H1 (cell line): ENCODE results near the gene FAM168B. TPM values are rescaled to one million over a fixed set of nuclear protein-coding genes. Genes with fewer than 3 reads are reported as not detected.

Source experiments
- CTCF ChIA-PET: fragments of 300-600 bp; sonication (Branson Sonifier 250); formaldehyde crosslinking; loops from one replicate; lab custom pipeline; 2021; ENCODE audit not compliant: partially characterized antibody; lab: Charles Lee
- POLR2A ChIA-PET: fragments of 300-600 bp; sonication (Branson Sonifier 250); formaldehyde crosslinking; loops from one replicate; lab custom pipeline; 2021; ENCODE audit warnings: inconsistent platforms; ENCODE audit not compliant: partially characterized antibody; lab: Charles Lee
- DNase-seq, 2 experiments: peaks; one replicate each; pipeline versions ENCODE4 v3.0.0 to v3.0.0-alpha.2; 2010 to 2022; ENCODE audit warnings: low spot score in 2 of 2, low read depth in 1 of 2, mixed read lengths in 1 of 2
- FAIRE-seq: peaks from 2 replicates; lab custom pipeline; 2011; peaks lifted over from hg19 to GRCh38; lab: Jason Lieb, UNC
- H2AFZ ChIP-seq: 2 replicates; pipeline ENCODE4 v1.8.1; 2012; ENCODE audit warnings: low read length, inconsistent platforms
- H2AK5ac ChIP-seq: 2 replicates; pipeline ENCODE4 v1.6.1; 2013; ENCODE audit warnings: low read depth, low read length
- H2BK120ac ChIP-seq: replicated peaks from 2 replicates; pipeline ENCODE3; 2013; ENCODE audit warnings: low read depth, low read length, inconsistent platforms
- H2BK12ac ChIP-seq: 2 replicates; pipeline ENCODE4 v1.6.1; 2013; ENCODE audit warnings: low read depth, low read length
- H2BK15ac ChIP-seq: 2 replicates; pipeline ENCODE4 v1.6.1; 2013; ENCODE audit warnings: low read length
- H2BK20ac ChIP-seq: 2 replicates; pipeline ENCODE4 v1.6.1; 2013; ENCODE audit warnings: low read length
- H2BK5ac ChIP-seq: 2 replicates; pipeline ENCODE4 v1.6.1; 2013; ENCODE audit warnings: low read depth, low read length
- H3K14ac ChIP-seq: 2 replicates; pipeline ENCODE4 v1.6.1; 2013; ENCODE audit warnings: inconsistent platforms; ENCODE audit not compliant: insufficient read length
- H3K18ac ChIP-seq: 2 replicates; pipeline ENCODE4 v1.6.1; 2013; ENCODE audit warnings: low read length; ENCODE audit errors: extremely low read depth
- H3K23ac ChIP-seq: 2 replicates; pipeline ENCODE4 v1.6.1; 2013; ENCODE audit warnings: inconsistent platforms; ENCODE audit not compliant: insufficient read length
- H3K23me2 ChIP-seq: 2 replicates; pipeline ENCODE4 v1.6.1; 2013; ENCODE audit warnings: low read depth, low read length
- H3K27ac ChIP-seq: 2 replicates; pipeline ENCODE4 v1.6.1; 2011; ENCODE audit warnings: low read depth, low read length, inconsistent platforms
- H3K27me3 ChIP-seq, 4 experiments: replicated peaks in 1 of 4; 1 replicate in 1 of 4; 2 replicates in 3 of 4; pipeline versions ENCODE4 v1.6.1 to v1.8.1; 2011 to 2013; ENCODE audit warnings: low read length in 3 of 4, mild to moderate bottlenecking in 3 of 4, inconsistent platforms in 2 of 4, mixed read lengths in 2 of 4, moderate library complexity in 1 of 4; ENCODE audit not compliant: control insufficient read depth in 3 of 4, insufficient read depth in 3 of 4; ENCODE audit errors: extremely low read depth in 1 of 4
- H3K36me3 ChIP-seq, 4 experiments: 2 replicates each; pipeline versions ENCODE4 v1.6.1 to v1.8.1; 2011 to 2013; ENCODE audit warnings: mild to moderate bottlenecking in 4 of 4, low read length in 3 of 4, moderate library complexity in 2 of 4, control low read depth in 1 of 4, inconsistent platforms in 1 of 4; ENCODE audit not compliant: insufficient read depth in 4 of 4, control insufficient read depth in 2 of 4
- H3K4ac ChIP-seq: replicated peaks from 2 replicates; pipeline ENCODE3; 2013; ENCODE audit warnings: low read length, low read depth, mixed read lengths, inconsistent platforms; ENCODE audit not compliant: insufficient read length
- H3K4me1 ChIP-seq, 4 experiments: replicated peaks in 1 of 4; 1 replicate in 1 of 4; 2 replicates in 3 of 4; pipeline versions ENCODE4 v1.6.1 to v1.8.1; 2011 to 2013; ENCODE audit warnings: low read length in 3 of 4, inconsistent platforms in 2 of 4, mixed read lengths in 1 of 4; ENCODE audit not compliant: insufficient read depth in 4 of 4, control insufficient read depth in 3 of 4
- H3K4me2 ChIP-seq, 2 experiments: 2 replicates each; pipeline versions ENCODE4 v1.6.1 to v1.8.1; 2011 to 2013; ENCODE audit warnings: low read depth in 2 of 2, low read length in 2 of 2, control low read depth in 1 of 2, inconsistent platforms in 1 of 2, mild to moderate bottlenecking in 1 of 2; ENCODE audit not compliant: insufficient read depth in 1 of 2
- H3K4me3 ChIP-seq, 4 experiments: fragments of 200-600, 300-600 bp in 1 of 4; sonication (generic), shearing (Covaris generic), sonication (Bioruptor Twin) in 1 of 4; 2 replicates each; pipeline versions ENCODE4 v1.5.1 to v1.8.1; 2011 to 2016; ENCODE audit warnings: low read length in 4 of 4, low read depth in 3 of 4, control low read depth in 2 of 4, inconsistent platforms in 2 of 4, mild to moderate bottlenecking in 2 of 4, mixed read lengths in 1 of 4, moderate library complexity in 1 of 4; ENCODE audit not compliant: insufficient read depth in 2 of 4; ENCODE audit errors: extremely low read depth in 1 of 4
- H3K56ac ChIP-seq: replicated peaks from 2 replicates; pipeline ENCODE3; 2013; ENCODE audit warnings: low read depth, mild to moderate bottlenecking, mixed read lengths, low read length, inconsistent platforms; ENCODE audit not compliant: insufficient read length
- H3K79me1 ChIP-seq: 2 replicates; pipeline ENCODE4 v1.6.1; 2013; ENCODE audit warnings: low read depth, low read length, control low read depth
- H3K79me2 ChIP-seq, 2 experiments: 2 replicates each; pipeline versions ENCODE4 v1.6.1 to v1.8.1; 2012 to 2013; ENCODE audit warnings: low read length in 2 of 2, mild to moderate bottlenecking in 2 of 2, inconsistent platforms in 1 of 2; ENCODE audit not compliant: insufficient read depth in 2 of 2, control insufficient read depth in 1 of 2
- H3K9ac ChIP-seq, 4 experiments: replicated peaks in 1 of 4; 1 replicate in 1 of 4; 2 replicates in 3 of 4; pipeline versions ENCODE4 v1.6.1 to v1.8.1; 2011 to 2013; ENCODE audit warnings: low read depth in 3 of 4, low read length in 3 of 4, control low read depth in 2 of 4, mild to moderate bottlenecking in 2 of 4, moderate library complexity in 2 of 4, inconsistent platforms in 1 of 4; ENCODE audit errors: extremely low read depth in 1 of 4
- H3K9me3 ChIP-seq, 2 experiments: 2 replicates each; pipeline versions ENCODE4 v1.6.1 to v1.8.1; 2012 to 2013; ENCODE audit warnings: mild to moderate bottlenecking in 2 of 2, moderate library complexity in 2 of 2, control low read depth in 1 of 2, inconsistent platforms in 1 of 2, low read depth in 1 of 2, low read length in 1 of 2, mixed read lengths in 1 of 2; ENCODE audit not compliant: insufficient read depth in 2 of 2
- H4K20me1 ChIP-seq, 2 experiments: replicated peaks in 1 of 2; 2 replicates each; pipeline versions ENCODE3 to v1.8.1; 2011 to 2013; ENCODE audit warnings: inconsistent platforms in 2 of 2, low read length in 2 of 2, mild to moderate bottlenecking in 1 of 2; ENCODE audit not compliant: insufficient read depth in 2 of 2, control insufficient read depth in 1 of 2
- H4K5ac ChIP-seq: 2 replicates; pipeline ENCODE4 v1.6.1; 2013; ENCODE audit warnings: low read length, low read depth, mixed read lengths, inconsistent platforms; ENCODE audit not compliant: insufficient read length
- H4K8ac ChIP-seq: 2 replicates; pipeline ENCODE4 v1.8.0; 2013; ENCODE audit warnings: mild to moderate bottlenecking, moderate library complexity, low read length, inconsistent platforms; ENCODE audit not compliant: insufficient read depth; ENCODE audit errors: extremely low read depth
- H4K91ac ChIP-seq: replicated peaks from 2 replicates; pipeline ENCODE3; 2013; ENCODE audit warnings: low read length, mixed read lengths, inconsistent platforms; ENCODE audit not compliant: insufficient read length
- ASH2L ChIP-seq: fragments of 200-600, 300-600 bp; sonication (generic); IDR thresholded peaks from one replicate; pipeline ENCODE4 v1.7.1; 2017; ENCODE audit warnings: low read length
- BCL11A ChIP-seq, 2 experiments: IDR thresholded peaks; one replicate each; pipeline ENCODE4 v1.6.1; 2011; ENCODE audit warnings: low read depth in 2 of 2, low read length in 2 of 2, mild to moderate bottlenecking in 2 of 2
- HDAC2 ChIP-seq, 2 experiments: fragments of 300-600 bp in 1 of 2; sonication (generic) in 1 of 2; IDR thresholded peaks; 2 replicates each; pipeline ENCODE4 v1.6.1; 2011 to 2012; ENCODE audit warnings: low read depth in 2 of 2, low read length in 2 of 2, mild to moderate bottlenecking in 2 of 2, moderate library complexity in 2 of 2, borderline replicate concordance in 1 of 2, inconsistent platforms in 1 of 2
- POLR2A ChIP-seq, 2 experiments: IDR thresholded peaks; 1 replicate in 1 of 2; 2 replicates in 1 of 2; pipeline ENCODE4 v1.6.1; 2011; ENCODE audit warnings: low read depth in 2 of 2, low read length in 2 of 2, mild to moderate bottlenecking in 2 of 2; ENCODE audit errors: control extremely low read depth in 1 of 2
- POLR2AphosphoS5 ChIP-seq: IDR thresholded peaks from 2 replicates; pipeline ENCODE4 v1.6.1; 2011; ENCODE audit warnings: low read depth, low read length
- SIX5 ChIP-seq: IDR thresholded peaks from 2 replicates; pipeline ENCODE4 v1.6.1; 2011; ENCODE audit warnings: mild to moderate bottlenecking, low read depth, low read length
- SUZ12 ChIP-seq: fragments of 200-600 bp; sonication (generic); IDR thresholded peaks from 2 replicates; pipeline ENCODE4 v1.6.1; 2012; ENCODE audit warnings: mild to moderate bottlenecking, inconsistent platforms, low read length, moderate library complexity, mixed read lengths
- TEAD4 ChIP-seq: IDR thresholded peaks from 2 replicates; pipeline ENCODE4 v1.6.1; 2012; ENCODE audit warnings: low read depth, low read length, inconsistent platforms, mixed read lengths
- YY1 ChIP-seq: IDR thresholded peaks from 2 replicates; pipeline ENCODE4 v1.6.1; 2011; ENCODE audit warnings: low read depth, mild to moderate bottlenecking, low read length
- WGBS, 2 experiments: shearing (Covaris generic) in 1 of 2; methylation state at CpG; one replicate each; pipeline versions ENCODE4 v1.1.6 to v1.1.7; 2013 to 2015; ENCODE audit warnings: low lambda C conversion rate in 2 of 2, mixed read lengths in 2 of 2, inconsistent platforms in 1 of 2, low coverage in 1 of 2, missing lambda C conversion rate in 1 of 2; ENCODE audit not compliant: insufficient replicate concordance in 2 of 2, insufficient coverage in 1 of 2, insufficient read length in 1 of 2; ENCODE audit errors: extremely low coverage in 1 of 2, missing lambda C conversion rate in 1 of 2; 5-methylcytosine and 5-hydroxymethylcytosine counted together
- polyA plus RNA-seq, 7 experiments: library from polyadenylated mRNA; depleted of rRNA in 3 of 7; stranded (reverse) in 5 of 7; unstranded in 2 of 7; fragments of >200 nt in 5 of 7; fragments of 200-250 nt in 2 of 7; gene quantifications; 1 replicate in 5 of 7; 2 replicates in 1 of 7; 4 replicates in 1 of 7; pipeline versions ENCODE4 v1.2.1 to v1.2.3, GENCODE V29; 2011 to 2013; ENCODE audit warnings: missing spikeins in 2 of 7, mixed read lengths in 2 of 7
- total RNA-seq: library from RNA; stranded (reverse); fragmentation: NEBNext Ultra II Directional; extraction: Animal tissue kit (Norgen Biotek cat#: 25700); gene quantifications from 2 replicates; pipeline ENCODE4 v1.2.1, GENCODE V29; 2021
- TF ChIP-seq, protein P1 (sequence below): IDR thresholded peaks from 2 replicates; pipeline ENCODE4 v1.6.1; 2011; ENCODE audit warnings: low read depth, mild to moderate bottlenecking, low read length; ENCODE audit not compliant: insufficient read depth

The FAM168B gene
- total and polyA plus RNA-seq, 2 of the 8 experiments (the other 6 are each of a cell fraction or from before 2014, with no cell fraction given): 61.9 to 123 TPM

DNA sequence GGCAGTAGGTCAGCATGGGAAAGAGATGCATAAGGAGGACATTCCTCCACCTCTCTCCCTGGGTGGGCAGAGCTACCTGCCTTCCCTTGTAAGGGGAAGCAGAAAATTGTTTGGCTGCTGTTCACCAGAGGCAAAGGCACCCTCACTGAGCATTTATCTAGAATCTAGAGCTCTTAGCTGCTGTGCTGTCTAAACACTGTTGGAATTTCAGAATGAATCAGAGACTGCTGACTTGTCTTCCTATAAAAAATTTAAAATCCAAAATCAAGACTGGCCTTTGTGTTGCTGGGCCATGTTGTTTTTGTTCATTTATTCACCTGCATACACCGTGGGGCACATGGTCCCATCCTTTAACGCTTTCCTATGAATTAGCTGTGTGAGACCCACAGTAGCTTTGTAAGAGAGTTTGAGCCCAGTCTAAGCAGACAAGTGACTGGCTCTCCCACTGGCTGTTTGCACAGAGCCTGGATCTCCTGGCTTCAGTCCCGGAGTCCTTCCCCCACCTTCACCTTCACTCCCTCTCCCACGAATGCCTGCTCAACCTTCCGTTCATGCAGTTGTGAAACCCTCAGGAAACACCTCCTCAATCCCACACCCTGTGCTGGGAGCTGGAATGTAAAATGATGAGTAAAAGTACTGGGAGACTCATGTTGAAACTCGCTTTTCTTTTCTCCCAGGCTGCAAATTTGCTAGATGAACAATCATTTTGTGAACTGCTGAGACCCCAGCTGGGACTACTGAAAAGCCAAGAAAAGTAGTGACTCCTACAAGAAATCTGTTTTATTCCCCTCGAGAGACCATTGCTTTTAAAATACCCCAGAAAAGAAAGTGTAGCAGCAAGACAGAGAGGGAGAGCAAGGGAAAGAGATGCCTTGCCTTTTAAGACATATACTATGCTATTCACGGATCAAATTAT is 76.2 kb downstream of the FAM168B start:
- Histone ChIP-seq H3K79me1 (no peaks in the 10 kb centered on the region), H3K4me1 (peaks cover 0 to 3% (median 0%) of the 10 kb centered on the region in 4 experiments; a peak in 2 of 7 replicates), H3K36me3 (no peaks in the 10 kb centered on the region), H3K27me3 (no peaks in the 10 kb centered on the region), H3K14ac (no peak overlapping the region), H3K18ac (no peak overlapping the region), H2AK5ac (no peak overlapping the region), H3K23me2 (no peaks in the 10 kb centered on the region), H3K4me3 (no peak overlapping the region), H4K5ac (no peak overlapping the region), H2BK12ac (no peak overlapping the region), H3K79me2 (no peaks in the 10 kb centered on the region), H4K91ac (no peak overlapping the region), H3K9me3 (no peaks in the 10 kb centered on the region), H2BK15ac (no peak overlapping the region), H2BK20ac (no peak overlapping the region; the same call in 1 of the 2 replicates), H4K8ac (no peak overlapping the region), H3K23ac (no peak overlapping the region), H3K27ac (no peak overlapping the region), H2BK5ac (no peak overlapping the region), H3K4me2 (no peak overlapping the region), H3K4ac (no peak overlapping the region), H3K9ac (no peak overlapping the region), H4K20me1 (no peaks in the 10 kb centered on the region), H2BK120ac (no peak overlapping the region), H3K56ac (no peak overlapping the region), H2AFZ (no peak overlapping the region)
- no peak for FAIRE-seq
- POLR2A ChIA-PET: no interaction called here
- CTCF ChIA-PET: interaction anchor here (1.6 kb wide), 1 partner anchor 21 kb away, joined by 3 read pairs; no protein-coding TSS in a partner anchor
- WGBS, 2 experiments: 71% methylated on average over 8 of the region's 8 CpGs; no CpG with 5 or more reads in 1 of the 2 experiments
- DNase-seq: no peak
- no peak for TF ChIP-seq TEAD4
- TF ChIP-seq ASH2L: no peak
- no peak for TF ChIP-seq POLR2AphosphoS5
- no peak for TF ChIP-seq HDAC2 (IDR thresholded peaks at IDR 0.05; ENCODE audit: borderline replicate concordance in 1 of 2, low read depth in 2 of 2, low read length in 2 of 2)
- no peak for TF ChIP-seq SIX5
- TF ChIP-seq YY1: no peak
- TF ChIP-seq SUZ12: no peak
- TF ChIP-seq, protein P1, sequence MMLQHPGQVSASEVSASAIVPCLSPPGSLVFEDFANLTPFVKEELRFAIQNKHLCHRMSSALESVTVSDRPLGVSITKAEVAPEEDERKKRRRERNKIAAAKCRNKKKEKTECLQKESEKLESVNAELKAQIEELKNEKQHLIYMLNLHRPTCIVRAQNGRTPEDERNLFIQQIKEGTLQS: no peak
- no peak for TF ChIP-seq POLR2A (IDR thresholded peaks at IDR 0.05; ENCODE audit: control extremely low read depth in 1 of 2, low read depth in 2 of 2, low read length in 2 of 2)
- no peak for TF ChIP-seq BCL11A (IDR thresholded peaks at IDR 0.05; ENCODE audit: low read depth in 2 of 2, low read length in 2 of 2)
